ENCODE data around the gene TMEM243. TPM values are rescaled to one million over a fixed set of nuclear protein-coding genes. Genes with fewer than 3 reads are reported as not detected.
"Not testable (repeated sequence)": the region's sequence is repeated elsewhere in the genome, so short reads cannot be mapped to it uniquely, and the experiment has no call there.

The TMEM243 gene
- total RNA-seq (13.9 and 20.3 TPM in 2 replicates), polyA plus RNA-seq (26.2 and 38.0 TPM in 2 replicates)

GRCh38 chr7:87219545-87220025 is at the start of gene TMEM243:
Gene TMEM243, minus strand, starts transcription at chr7:87219732. Its CDS starts 229 bp downstream, at chr7:87219503.
- H3K4me3 ChIP-seq = peak within 1 kb of the TSS; percentile 82
- no peaks in the 10 kb centered on the region for H3K36me3 ChIP-seq
- no peaks in the 10 kb centered on the region for H3K4me1 ChIP-seq (ENCODE audit: low read depth)
- H3K9me3 ChIP-seq (ENCODE audit: low read depth) = no peaks in the 10 kb centered on the region
- peak; percentile 71 to 79 for DNase-seq (ENCODE audit: low read depth in 1 of 2, low spot score in 1 of 2)
- H3K27me3 ChIP-seq = peaks cover 39% of the 10 kb centered on the region
- H3K27ac ChIP-seq = no peak within 1 kb of the TSS
- peak; percentile 22 for TF ChIP-seq CTCF (IDR thresholded peaks at IDR 0.05; ENCODE audit: low read depth, low read length)

- no peak overlapping the region for H3K27ac ChIP-seq
- no peak for TF ChIP-seq CTCF (IDR thresholded peaks at IDR 0.05; ENCODE audit: low read depth, low read length)
- no peak overlapping the region for H3K4me3 ChIP-seq
- no peaks in the 10 kb centered on the region for H3K9me3 ChIP-seq (ENCODE audit: low read depth)
- no peaks in the 10 kb centered on the region for H3K4me1 ChIP-seq (ENCODE audit: low read depth)
- DNase-seq (ENCODE audit: low read depth in 1 of 2, low spot score in 1 of 2) = no peak
- H3K36me3 ChIP-seq = no peaks in the 10 kb centered on the region
- no peaks in the 10 kb centered on the region for H3K27me3 ChIP-seq
Observed at GRCh38 chr7:87267239-87267900, 47.8 kb upstream of the TMEM243 start.

GRCh38 chr7:87263537-87263936 is 44.0 kb upstream of the TMEM243 start:
- TF ChIP-seq CTCF (IDR thresholded peaks at IDR 0.05; ENCODE audit: low read depth, low read length) = no peak
- H3K9me3 ChIP-seq (ENCODE audit: low read depth) = no peaks in the 10 kb centered on the region
- H3K4me1 ChIP-seq (ENCODE audit: low read depth) = no peaks in the 10 kb centered on the region
- H3K27me3 ChIP-seq = no peaks in the 10 kb centered on the region
- DNase-seq (ENCODE audit: low read depth in 1 of 2, low spot score in 1 of 2) = no peak
- no peak overlapping the region for H3K4me3 ChIP-seq
- no peak overlapping the region for H3K27ac ChIP-seq
- H3K36me3 ChIP-seq = no peaks in the 10 kb centered on the region

GRCh38 chr7:87253589-87254087 is 34.1 kb upstream of the TMEM243 start:
- DNase-seq (ENCODE audit: low read depth in 1 of 2, low spot score in 1 of 2) = no peak
- Histone ChIP-seq H3K4me3 (no peak overlapping the region), H3K4me1 (ENCODE audit: low read depth) (no peaks in the 10 kb centered on the region), H3K9me3 (ENCODE audit: low read depth) (no peaks in the 10 kb centered on the region), H3K36me3 (no peaks in the 10 kb centered on the region), H3K27ac (no peak overlapping the region), H3K27me3 (no peaks in the 10 kb centered on the region)
- TF ChIP-seq CTCF (IDR thresholded peaks at IDR 0.05; ENCODE audit: low read depth, low read length) = no peak

GRCh38 chr7:87245671-87246070 is 26.1 kb upstream of the TMEM243 start:
- DNase-seq (ENCODE audit: low read depth in 1 of 2, low spot score in 1 of 2); H3K9me3 ChIP-seq (ENCODE audit: low read depth); H3K27ac ChIP-seq; H3K36me3 ChIP-seq; H3K4me1 ChIP-seq (ENCODE audit: low read depth); H3K27me3 ChIP-seq; H3K4me3 ChIP-seq: not testable (repeated sequence)

- not testable (repeated sequence) for H3K27ac ChIP-seq; DNase-seq (ENCODE audit: low read depth in 1 of 2, low spot score in 1 of 2)
Observed at GRCh38 chr7:87238464-87239051, 19.0 kb upstream of the TMEM243 start.

More at GRCh38 chr7:87238464-87239051, 19.0 kb upstream of the TMEM243 start:
- not testable (repeated sequence) for H3K27me3 ChIP-seq; H3K4me1 ChIP-seq (ENCODE audit: low read depth); H3K9me3 ChIP-seq (ENCODE audit: low read depth); H3K36me3 ChIP-seq; H3K4me3 ChIP-seq
